GM12891 (cell line): Measurements from ENCODE around the gene ANP32B.

Source experiments
- PAX5 ChIP-seq: IDR thresholded peaks from 2 replicates; pipeline ENCODE4 v1.6.1; 2011; ENCODE audit warnings: low read length, moderate library complexity, mild to moderate bottlenecking; ENCODE audit not compliant: insufficient read depth, severe bottlenecking
- POLR2A ChIP-seq: IDR thresholded peaks from 2 replicates; pipeline ENCODE4 v1.6.1; 2011; ENCODE audit warnings: low read depth, low read length, control low read depth
- TAF1 ChIP-seq: IDR thresholded peaks from 2 replicates; pipeline ENCODE4 v1.6.1; 2011; ENCODE audit warnings: low read depth, low read length, control low read depth

DNA sequence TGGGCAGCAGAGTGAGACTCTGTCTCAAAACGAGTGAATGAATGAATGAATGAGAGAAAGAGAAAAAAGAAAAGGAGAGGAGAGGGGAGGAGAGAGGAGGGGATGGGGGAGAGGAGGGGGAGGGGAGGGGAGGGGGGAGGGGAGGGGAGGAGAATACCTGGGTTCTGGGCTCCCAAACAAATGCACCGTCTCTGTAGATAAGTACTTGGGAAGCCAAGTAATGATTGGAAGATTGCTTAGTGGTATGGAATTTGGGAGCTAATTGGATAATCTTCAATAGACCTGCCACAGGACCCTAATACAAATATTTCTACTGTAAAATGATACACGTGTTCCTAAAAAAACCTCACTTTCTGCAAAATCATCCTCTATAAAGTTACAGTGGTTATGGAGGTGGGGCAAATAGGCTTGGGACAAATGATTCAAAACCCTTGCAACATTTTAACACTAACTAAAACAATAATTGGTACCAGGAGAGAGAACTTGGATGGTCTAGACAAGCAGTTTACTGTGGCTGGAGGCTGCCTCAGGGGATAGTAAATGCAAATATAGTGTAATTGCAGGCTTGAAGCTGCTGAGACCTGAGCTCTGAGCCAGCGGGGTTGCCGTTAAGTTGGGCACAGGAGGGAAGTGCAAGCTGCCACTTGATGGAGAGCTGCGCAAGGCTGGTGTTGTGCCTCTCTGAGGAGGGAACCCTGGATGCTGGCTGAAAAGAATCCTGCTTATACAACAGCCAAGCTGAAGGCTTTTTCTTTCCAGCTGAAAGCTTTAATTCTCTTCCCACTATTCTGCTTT, 48.6 kb upstream of the ANP32B start:
- no peak for TF ChIP-seq POLR2A
- no peak for TF ChIP-seq PAX5
- TF ChIP-seq TAF1, result no peak
